ENCODE data around the gene NEDD8. TPM values are rescaled to one million over a fixed set of nuclear protein-coding genes. Genes with fewer than 3 reads are reported as not detected.

The NEDD8 gene
- total RNA-seq, 1 donor from 2014 or later = 251 TPM

GRCh38 chr14:24216345-24216699 is 15.8 kb downstream of the NEDD8 start:
- no peaks in the 10 kb centered on the region for H3K9me3 ChIP-seq (ENCODE audit: insufficient read depth, low read depth, low read length)
- H3K36me3 ChIP-seq (ENCODE audit: insufficient read depth, low read length) = no peaks in the 10 kb centered on the region
- Mint-ChIP-seq H3K27me3 (ENCODE audit: low read depth, unreplicated experiment) (no peaks in the 10 kb centered on the region), H3K9me3 (ENCODE audit: unreplicated experiment) (no peaks in the 10 kb centered on the region), H3K27ac (ENCODE audit: unreplicated experiment) (peak overlapping the region; percentile 73), H3K4me3 (ENCODE audit: unreplicated experiment) (peak overlapping the region; percentile 86), H3K36me3 (ENCODE audit: low read depth, unreplicated experiment) (peaks cover 10% of the 10 kb centered on the region), H3K4me1 (ENCODE audit: low read depth, unreplicated experiment) (peaks cover 11% of the 10 kb centered on the region)
- FAIRE-seq (no peak), DNase-seq (ENCODE audit: low read depth) (no peak)
- H3K79me2 ChIP-seq (ENCODE audit: insufficient read depth, low read length) = peaks cover 41% of the 10 kb centered on the region
- no peak for TF ChIP-seq EZH2 (IDR thresholded peaks at IDR 0.05; ENCODE audit: insufficient read depth, low read length)
- TF ChIP-seq, protein P1, sequence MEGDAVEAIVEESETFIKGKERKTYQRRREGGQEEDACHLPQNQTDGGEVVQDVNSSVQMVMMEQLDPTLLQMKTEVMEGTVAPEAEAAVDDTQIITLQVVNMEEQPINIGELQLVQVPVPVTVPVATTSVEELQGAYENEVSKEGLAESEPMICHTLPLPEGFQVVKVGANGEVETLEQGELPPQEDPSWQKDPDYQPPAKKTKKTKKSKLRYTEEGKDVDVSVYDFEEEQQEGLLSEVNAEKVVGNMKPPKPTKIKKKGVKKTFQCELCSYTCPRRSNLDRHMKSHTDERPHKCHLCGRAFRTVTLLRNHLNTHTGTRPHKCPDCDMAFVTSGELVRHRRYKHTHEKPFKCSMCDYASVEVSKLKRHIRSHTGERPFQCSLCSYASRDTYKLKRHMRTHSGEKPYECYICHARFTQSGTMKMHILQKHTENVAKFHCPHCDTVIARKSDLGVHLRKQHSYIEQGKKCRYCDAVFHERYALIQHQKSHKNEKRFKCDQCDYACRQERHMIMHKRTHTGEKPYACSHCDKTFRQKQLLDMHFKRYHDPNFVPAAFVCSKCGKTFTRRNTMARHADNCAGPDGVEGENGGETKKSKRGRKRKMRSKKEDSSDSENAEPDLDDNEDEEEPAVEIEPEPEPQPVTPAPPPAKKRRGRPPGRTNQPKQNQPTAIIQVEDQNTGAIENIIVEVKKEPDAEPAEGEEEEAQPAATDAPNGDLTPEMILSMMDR (IDR thresholded peaks at IDR 0.05; ENCODE audit: insufficient read depth, low read depth, low read length) = no peak
- H4K20me1 ChIP-seq (ENCODE audit: insufficient read depth, low read length) = peaks cover 5% of the 10 kb centered on the region
- peak overlapping the region; percentile 75 for H3K4me3 ChIP-seq (ENCODE audit: insufficient read depth, low read depth, low read length)
- peaks cover 8% of the 10 kb centered on the region for H3K4me1 ChIP-seq (ENCODE audit: insufficient read depth, low read length)
- no peak overlapping the region for H3K27ac ChIP-seq (ENCODE audit: low read depth, low read length)
- H3K27me3 ChIP-seq (ENCODE audit: insufficient read depth, low read length) = no peaks in the 10 kb centered on the region
- H3K9ac ChIP-seq (ENCODE audit: low read length) = peak overlapping the region; percentile 84
- peak overlapping the region; percentile 74 for H2AFZ ChIP-seq (ENCODE audit: low read depth, low read length)
- H3K4me2 ChIP-seq (ENCODE audit: low read length) = peak overlapping the region; percentile 94

DNA sequence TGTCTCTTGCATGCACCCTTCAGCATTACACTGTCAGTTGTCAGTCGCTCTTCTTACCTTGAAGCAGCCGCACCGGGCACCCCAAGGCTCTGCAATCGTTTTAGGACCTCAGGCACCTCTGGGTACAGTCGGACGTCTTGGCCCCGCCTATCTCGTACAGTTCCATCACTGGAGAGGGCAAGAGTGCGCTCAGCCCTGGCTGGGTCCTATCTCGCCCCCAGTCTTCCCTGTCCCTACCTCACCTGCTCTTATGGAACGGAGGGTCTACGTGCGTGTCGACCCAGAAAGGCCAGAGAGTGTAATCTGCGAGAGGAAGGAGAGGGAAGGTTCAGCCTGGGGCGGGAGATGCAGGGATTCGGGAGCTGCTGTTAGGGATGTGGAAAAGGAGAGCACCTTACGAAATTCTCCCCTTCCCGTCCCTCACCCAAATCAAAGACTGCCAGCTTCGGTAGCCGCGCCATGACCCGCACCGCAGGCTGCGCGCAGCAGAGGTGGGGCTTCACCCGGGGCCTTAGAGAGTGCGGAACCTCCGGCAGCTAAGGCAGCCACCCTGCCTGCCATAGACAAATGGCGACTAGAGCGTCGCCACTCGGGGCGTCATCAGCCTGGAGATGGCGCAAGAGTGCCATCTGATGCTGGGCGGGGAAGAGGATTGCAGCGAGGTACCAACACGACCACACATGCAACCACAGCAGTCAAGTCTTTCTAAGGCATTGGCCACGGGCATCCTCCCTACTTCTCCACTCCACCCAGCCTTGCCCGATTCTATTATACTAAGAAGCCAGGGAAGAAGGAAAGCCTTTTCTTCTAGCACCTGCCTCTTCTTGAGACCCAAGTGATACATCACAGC is 16.4 kb downstream of the NEDD8 start, which contains the start of gene MDP1:
MDP1 (minus strand) TSS at position 572 of the 850 bp plus-strand sequence; CDS start at position 461, 111 bp downstream.
- peak; percentile 80 for FAIRE-seq
- H4K20me1 ChIP-seq (ENCODE audit: insufficient read depth, low read length) = peaks cover under 1% of the 10 kb centered on the region
- H3K4me3 ChIP-seq (ENCODE audit: insufficient read depth, low read depth, low read length) = peak within 1 kb of the TSS; percentile 75
- H3K4me2 ChIP-seq (ENCODE audit: low read length) = peak within 1 kb of the TSS; percentile 94
- peaks cover 35% of the 10 kb centered on the region for H3K79me2 ChIP-seq (ENCODE audit: insufficient read depth, low read length)
- no peaks in the 10 kb centered on the region for H3K36me3 ChIP-seq (ENCODE audit: insufficient read depth, low read length)
- Mint-ChIP-seq H3K36me3 (ENCODE audit: low read depth, unreplicated experiment) (peaks cover 11% of the 10 kb centered on the region), H3K9me3 (ENCODE audit: unreplicated experiment) (no peaks in the 10 kb centered on the region), H3K27me3 (ENCODE audit: low read depth, unreplicated experiment) (no peaks in the 10 kb centered on the region), H3K27ac (ENCODE audit: unreplicated experiment) (peak within 1 kb of the TSS; percentile 73), H3K4me1 (ENCODE audit: low read depth, unreplicated experiment) (peaks cover 11% of the 10 kb centered on the region), H3K4me3 (ENCODE audit: unreplicated experiment) (peak within 1 kb of the TSS; percentile 86)
- peak; percentile 74 for DNase-seq (ENCODE audit: low read depth)
- no peaks in the 10 kb centered on the region for H3K27me3 ChIP-seq (ENCODE audit: insufficient read depth, low read length)
- H3K9me3 ChIP-seq (ENCODE audit: insufficient read depth, low read depth, low read length) = no peaks in the 10 kb centered on the region
- H2AFZ ChIP-seq (ENCODE audit: low read depth, low read length) = peak within 1 kb of the TSS; percentile 74
- H3K4me1 ChIP-seq (ENCODE audit: insufficient read depth, low read length) = peaks cover 8% of the 10 kb centered on the region
- H3K27ac ChIP-seq (ENCODE audit: low read depth, low read length) = peak within 1 kb of the TSS; percentile 58
- peak within 1 kb of the TSS; percentile 84 for H3K9ac ChIP-seq (ENCODE audit: low read length)
- no peak for TF ChIP-seq EZH2 (IDR thresholded peaks at IDR 0.05; ENCODE audit: insufficient read depth, low read length)
- TF ChIP-seq, protein P1 (IDR thresholded peaks at IDR 0.05; ENCODE audit: insufficient read depth, low read depth, low read length) = peak; percentile 58

All from astrocyte (in vitro differentiated cells and primary cell).